ENCODE data around the gene UNC119B.

Gene UNC119B

GRCh38 chr12:120677765-120678473, 32.3 kb upstream of the UNC119B start:
- Histone ChIP-seq H3K4me3 (ENCODE audit: low read depth, low read length) (no peak overlapping the region), H3K9me3 (ENCODE audit: severe bottlenecking) (no peaks in the 10 kb centered on the region), H3K27me3 (ENCODE audit: insufficient read depth, low read depth, severe bottlenecking) (no peaks in the 10 kb centered on the region), H3K36me3 (no peaks in the 10 kb centered on the region), H3K27ac (no peak overlapping the region)
- DNase-seq, result no peak
- TF ChIP-seq CTCF (IDR thresholded peaks at IDR 0.05; ENCODE audit: low read depth, low read length), result no peak

- Histone ChIP-seq H3K36me3 (no peaks in the 10 kb centered on the region), H3K27ac (no peak overlapping the region), H3K27me3 (ENCODE audit: insufficient read depth, low read depth, severe bottlenecking) (no peaks in the 10 kb centered on the region), H3K9me3 (ENCODE audit: severe bottlenecking) (no peaks in the 10 kb centered on the region), H3K4me3 (ENCODE audit: low read depth, low read length) (no peak overlapping the region)
- TF ChIP-seq CTCF (IDR thresholded peaks at IDR 0.05; ENCODE audit: low read depth, low read length), result no peak
- DNase-seq, result no peak
These were observed 31.7 kb upstream of the UNC119B start for GRCh38 chr12:120678572-120678971.

GRCh38 chr12:120680165-120680738, 30.0 kb upstream of the UNC119B start:
- TF ChIP-seq CTCF (IDR thresholded peaks at IDR 0.05; ENCODE audit: low read depth, low read length), result no peak
- H3K27ac ChIP-seq, result no peak overlapping the region
- no peaks in the 10 kb centered on the region for H3K27me3 ChIP-seq (ENCODE audit: insufficient read depth, low read depth, severe bottlenecking)
- no peaks in the 10 kb centered on the region for H3K36me3 ChIP-seq
- no peak overlapping the region for H3K4me3 ChIP-seq (ENCODE audit: low read depth, low read length)
- H3K9me3 ChIP-seq (ENCODE audit: severe bottlenecking), result no peaks in the 10 kb centered on the region
- DNase-seq, result no peak

- DNase-seq, result no peak
- Histone ChIP-seq H3K9me3 (ENCODE audit: severe bottlenecking) (no peaks in the 10 kb centered on the region), H3K4me3 (ENCODE audit: low read depth, low read length) (no peak overlapping the region), H3K27ac (no peak overlapping the region), H3K36me3 (peaks cover 5% of the 10 kb centered on the region), H3K27me3 (ENCODE audit: insufficient read depth, low read depth, severe bottlenecking) (no peaks in the 10 kb centered on the region)
- TF ChIP-seq CTCF (IDR thresholded peaks at IDR 0.05; ENCODE audit: low read depth, low read length), result no peak
These were observed 25.7 kb upstream of the UNC119B start for GRCh38 chr12:120684523-120684932.

GRCh38 chr12:120685522-120685921, 24.7 kb upstream of the UNC119B start:
- H3K36me3 ChIP-seq, result peaks cover 5% of the 10 kb centered on the region
- peak overlapping the region; percentile 89 for H3K4me3 ChIP-seq (ENCODE audit: low read depth, low read length)
- DNase-seq, result no peak
- H3K27me3 ChIP-seq (ENCODE audit: insufficient read depth, low read depth, severe bottlenecking), result no peaks in the 10 kb centered on the region
- peak overlapping the region; percentile 99; the same call in 1 of the 2 replicates for H3K27ac ChIP-seq
- H3K9me3 ChIP-seq (ENCODE audit: severe bottlenecking), result no peaks in the 10 kb centered on the region
- TF ChIP-seq CTCF (IDR thresholded peaks at IDR 0.05; ENCODE audit: low read depth, low read length), result no peak

Measured in WERI-Rb-1 (cell line).